ENCODE measurements around the gene USP24.

GRCh38 chr1:55063577-55063942, 151.6 kb downstream of the USP24 start:
- TF ChIP-seq POLR2A (IDR thresholded peaks at IDR 0.05; ENCODE audit: low read depth, low read length) (no peak), POLR2AphosphoS5 (IDR thresholded peaks at IDR 0.05; ENCODE audit: low read depth, low read length) (no peak)
